HEK293 (cell line): Measurements from ENCODE around the gene TMEM88.

ENCODE experiments used
- CTCF ChIA-PET: fragments of 350-600 bp; formaldehyde crosslinking; extraction: SDS; loops from one replicate; lab custom pipeline; 2021; ENCODE audit warnings: antibody characterized with exemption; lab: Yijun Ruan, JAX
- POLR2A ChIA-PET: fragments of 300-600 bp; formaldehyde crosslinking; extraction: SDS; loops from one replicate; lab custom pipeline; 2020; ENCODE audit warnings: antibody characterized with exemption, inconsistent platforms; lab: Yijun Ruan, JAX
- H3K27ac ChIP-seq: fragments of 200-500 bp; sonication (Bioruptor generic); 2 replicates; pipeline ENCODE4 v1.5.1; 2014; ENCODE audit warnings: low read depth, low read length, control low read depth, inconsistent platforms; ENCODE audit errors: extremely low read depth
- H3K36me3 ChIP-seq, 2 experiments: fragments of 200-500 bp in 1 of 2; sonication (Bioruptor generic) in 1 of 2; 1 replicate in 1 of 2; 2 replicates in 1 of 2; pipeline ENCODE4 v1.5.1; 2014 to 2017; ENCODE audit warnings: inconsistent platforms in 2 of 2, low read length in 2 of 2; ENCODE audit not compliant: control insufficient read depth in 2 of 2, insufficient read depth in 1 of 2
- H3K4me1 ChIP-seq: fragments of 200-500 bp; sonication (Bioruptor generic); 2 replicates; pipeline ENCODE4 v1.5.1; 2014; ENCODE audit warnings: mild to moderate bottlenecking, low read length, inconsistent platforms; ENCODE audit not compliant: control insufficient read depth, insufficient read depth
- H3K4me3 ChIP-seq: 2 replicates; pipeline ENCODE4 v1.5.1; 2011; ENCODE audit warnings: low read depth, mild to moderate bottlenecking, control low read depth, low read length, moderate library complexity
- H3K9me3 ChIP-seq: fragments of 200-500 bp; sonication (Bioruptor generic); 2 replicates; pipeline ENCODE4 v1.5.1; 2014; ENCODE audit warnings: low read depth, low read length, inconsistent platforms; ENCODE audit not compliant: control insufficient read depth, insufficient read depth
- EGR2 ChIP-seq: fragments of 450-650 bp; formaldehyde crosslinking; IDR thresholded peaks from 2 replicates; pipeline ENCODE4 v1.5.1; 2016; ENCODE audit warnings: low read depth, missing biosample characterization, missing genetic modification characterization
- INSM2 ChIP-seq: fragments of 450-650 bp; formaldehyde crosslinking; IDR thresholded peaks from 2 replicates; pipeline ENCODE4 v1.5.1; 2016; ENCODE audit warnings: missing biosample characterization, missing genetic modification characterization
- KLF16 ChIP-seq: fragments of 450-650 bp; formaldehyde crosslinking; IDR thresholded peaks from 2 replicates; pipeline ENCODE4 v1.5.1; 2017; ENCODE audit warnings: missing biosample characterization, missing genetic modification characterization
- KLF17 ChIP-seq: fragments of 450-650 bp; formaldehyde crosslinking; IDR thresholded peaks from 2 replicates; pipeline ENCODE4 v1.5.1; 2016; ENCODE audit warnings: missing biosample characterization, missing genetic modification characterization
- KLF8 ChIP-seq: fragments of 450-650 bp; formaldehyde crosslinking; IDR thresholded peaks from 2 replicates; pipeline ENCODE4 v1.5.1; 2016; ENCODE audit warnings: missing biosample characterization, missing genetic modification characterization
- SCRT1 ChIP-seq: fragments of 450-650 bp; formaldehyde crosslinking; IDR thresholded peaks from 2 replicates; pipeline ENCODE4 v1.5.1; 2016; ENCODE audit warnings: missing biosample characterization, missing genetic modification characterization, borderline replicate concordance
- SCRT2 ChIP-seq: fragments of 450-650 bp; formaldehyde crosslinking; IDR thresholded peaks from 2 replicates; pipeline ENCODE4 v1.5.1; 2016; ENCODE audit warnings: missing biosample characterization, missing genetic modification characterization
- SP2 ChIP-seq: fragments of 450-650 bp; formaldehyde crosslinking; IDR thresholded peaks from 2 replicates; pipeline ENCODE4 v1.5.1; 2016; ENCODE audit warnings: missing biosample characterization, missing genetic modification characterization
- SP7 ChIP-seq: fragments of 450-650 bp; formaldehyde crosslinking; IDR thresholded peaks from 2 replicates; pipeline ENCODE4 v1.5.1; 2016; ENCODE audit warnings: missing biosample characterization, missing genetic modification characterization
- TSHZ1 ChIP-seq: fragments of 450-650 bp; formaldehyde crosslinking; IDR thresholded peaks from 2 replicates; pipeline ENCODE4 v1.5.1; 2016; ENCODE audit warnings: missing biosample characterization, missing genetic modification characterization, borderline replicate concordance
- WT1 ChIP-seq: fragments of 450-650 bp; formaldehyde crosslinking; IDR thresholded peaks from 2 replicates; pipeline ENCODE4 v1.5.1; 2016; ENCODE audit warnings: missing biosample characterization, missing genetic modification characterization
- ZBTB10 ChIP-seq: fragments of 450-650 bp; formaldehyde crosslinking; IDR thresholded peaks from 2 replicates; pipeline ENCODE4 v1.5.1; 2016; ENCODE audit warnings: missing biosample characterization, missing genetic modification characterization
- ZBTB17 ChIP-seq: fragments of 450-650 bp; formaldehyde crosslinking; IDR thresholded peaks from 2 replicates; pipeline ENCODE4 v1.5.1; 2016; ENCODE audit warnings: missing biosample characterization, missing genetic modification characterization
- ZNF211 ChIP-seq: fragments of 450-650 bp; formaldehyde crosslinking; IDR thresholded peaks from 2 replicates; pipeline ENCODE4 v1.5.1; 2016; ENCODE audit warnings: low read depth, missing biosample characterization, missing genetic modification characterization
- ZNF221 ChIP-seq: fragments of 450-650 bp; formaldehyde crosslinking; IDR thresholded peaks from 2 replicates; pipeline ENCODE4 v1.5.1; 2017; ENCODE audit warnings: missing biosample characterization, missing genetic modification characterization, borderline replicate concordance
- ZNF335 ChIP-seq: fragments of 450-650 bp; formaldehyde crosslinking; conservative IDR thresholded peaks from 2 replicates; pipeline ENCODE4 v1.5.1; 2016; ENCODE audit warnings: missing biosample characterization, missing genetic modification characterization
- ZNF341 ChIP-seq: fragments of 450-650 bp; formaldehyde crosslinking; IDR thresholded peaks from 2 replicates; pipeline ENCODE4; 2016; ENCODE audit warnings: low read depth, missing biosample characterization, missing genetic modification characterization
- ZNF391 ChIP-seq: fragments of 450-650 bp; formaldehyde crosslinking; IDR thresholded peaks from 2 replicates; pipeline ENCODE4 v1.5.1; 2016; ENCODE audit warnings: low read depth, missing biosample characterization, missing genetic modification characterization, borderline replicate concordance
- ZNF530 ChIP-seq: fragments of 450-650 bp; formaldehyde crosslinking; IDR thresholded peaks from 2 replicates; pipeline ENCODE4 v1.5.1; 2016; ENCODE audit warnings: low read depth, missing biosample characterization, missing genetic modification characterization
- ZNF571 ChIP-seq: fragments of 450-650 bp; formaldehyde crosslinking; IDR thresholded peaks from 2 replicates; pipeline ENCODE4 v1.5.0; 2017; ENCODE audit warnings: missing biosample characterization, missing genetic modification characterization
- ZNF777 ChIP-seq: fragments of 450-650 bp; formaldehyde crosslinking; IDR thresholded peaks from 2 replicates; pipeline ENCODE4 v1.5.1; 2017; ENCODE audit warnings: missing biosample characterization, missing genetic modification characterization, borderline replicate concordance
- ZNF830 ChIP-seq: fragments of 450-650 bp; IDR thresholded peaks from 2 replicates; pipeline ENCODE4 v1.5.0; 2018; ENCODE audit warnings: missing biosample characterization, missing genetic modification characterization, low read depth, mild to moderate bottlenecking, moderate library complexity
- ZSCAN4 ChIP-seq: fragments of 450-650 bp; formaldehyde crosslinking; IDR thresholded peaks from 2 replicates; pipeline ENCODE4 v1.5.1; 2017; ENCODE audit warnings: missing biosample characterization, missing genetic modification characterization
- ZXDB ChIP-seq: fragments of 450-650 bp; formaldehyde crosslinking; IDR thresholded peaks from 2 replicates; pipeline ENCODE4 v1.5.1; 2016; ENCODE audit warnings: missing biosample characterization, missing genetic modification characterization

TMEM88 gene

GRCh38 chr17:7841915-7842379 is 12.9 kb upstream of the TMEM88 start (continued):
- no peak for TF ChIP-seq ZNF530 (tag by site-specific recombination)
- peak; percentile 61; the same call in 1 of the 2 replicates for TF ChIP-seq WT1 (tag by site-specific recombination)
- peak; percentile 60 for TF ChIP-seq ZXDB
- peak; percentile 17; the same call in 1 of the 2 replicates for TF ChIP-seq ZNF341 (tag by site-specific recombination)
- peak; percentile 81; the same call in 1 of the 2 replicates for TF ChIP-seq SP7 (tag by site-specific recombination)
- TF ChIP-seq KLF16 (tag by site-specific recombination) = peak; percentile 8; the same call in 1 of the 2 replicates
- peak; percentile 7 for TF ChIP-seq KLF8 (tag by site-specific recombination)
- no peak for TF ChIP-seq ZNF211 (tag by site-specific recombination)
- TF ChIP-seq ZNF777 (tag by site-specific recombination) = no peak
- peak; percentile 53; the same call in 1 of the 2 replicates for TF ChIP-seq ZBTB10 (tag by site-specific recombination)

GRCh38 chr17:7842380-7843256 is 12.2 kb upstream of the TMEM88 start:
- ChIA-PET CTCF (interaction anchor here (0.8 to 1.1 kb wide), 6 partner anchors 8 to 216 kb away, joined by 3 to 6 read pairs (median 4); no protein-coding TSS in a partner anchor), POLR2A (interaction anchor here (0.6 to 7.7 kb wide), 15 partner anchors 8 to 220 kb away, joined by 3 to 110 read pairs (median 4); partner anchors contain the start of genes CNTROB, CYB5D1, KDM6B and NAA38)
- Histone ChIP-seq H3K4me1 (peaks cover 24% of the 10 kb centered on the region), H3K4me3 (peak overlapping the region; percentile 70), H3K27ac (peak overlapping the region; percentile 96), H3K36me3 (peaks cover 9 to 26% of the 10 kb centered on the region in 2 experiments), H3K9me3 (no peaks in the 10 kb centered on the region)
- TF ChIP-seq ZSCAN4 (tag by site-specific recombination) = 0 out of 2 replicates have a peak, but pooled peaks have one; percentile 6
- peak; percentile 93 for TF ChIP-seq ZNF335 (tag by site-specific recombination)
- no peak for TF ChIP-seq ZNF221 (tag by site-specific recombination)
- TF ChIP-seq ZNF571 = no peak
- TF ChIP-seq EGR2 (tag by site-specific recombination) = peak; percentile 96
- peak; percentile 78 for TF ChIP-seq SCRT2
- TF ChIP-seq INSM2 = peak; percentile 40; the same call in 1 of the 2 replicates
- peak; percentile 87 for TF ChIP-seq KLF17 (tag by site-specific recombination)
- TF ChIP-seq SP7 (tag by site-specific recombination) = peak; percentile 73
- TF ChIP-seq SP2 (tag by site-specific recombination) = peak; percentile 50
- TF ChIP-seq ZNF391 = no peak
- TF ChIP-seq ZNF830 = no peak
- peak; percentile 74 for TF ChIP-seq ZBTB17 (tag by site-specific recombination)
- TF ChIP-seq SCRT1 (tag by site-specific recombination) = 0 out of 2 replicates have a peak, but pooled peaks have one; percentile 24
- no peak for TF ChIP-seq TSHZ1 (tag by site-specific recombination)
